Measurements from ENCODE around the gene MYH6. TPM values are rescaled to one million over a fixed set of nuclear protein-coding genes. Genes with fewer than 3 reads are reported as not detected.
"Not testable (repeated sequence)": the region's sequence is repeated elsewhere in the genome, so short reads cannot be mapped to it uniquely, and the experiment has no call there.

The MYH6 gene
- total RNA-seq (2014; rRNA removed; shearing (Covaris generic)) = not detected in 2 replicates

- DNase-seq (ENCODE audit: low spot score) = no peak
Observed at GRCh38 chr14:23407516-23408306, at the start of gene MYH6. TSS of gene MYH6 (minus strand) at chr14:23408273. CDS start at chr14:23407223, 1,050 bp downstream.

- not testable (repeated sequence) for DNase-seq (ENCODE audit: low spot score)
Observed at GRCh38 chr14:23456883-23457586, 49.0 kb upstream of the MYH6 start.

GRCh38 chr14:23454445-23454856 is 46.4 kb upstream of the MYH6 start:
- DNase-seq (ENCODE audit: low spot score) = no peak

- no peak for DNase-seq (ENCODE audit: low spot score)
Observed at GRCh38 chr14:23452237-23452636, 44.2 kb upstream of the MYH6 start.

GRCh38 chr14:23450379-23450778 is 42.3 kb upstream of the MYH6 start:
- no peak for DNase-seq (ENCODE audit: low spot score)

GRCh38 chr14:23449314-23449713 is 41.2 kb upstream of the MYH6 start:
- no peak for DNase-seq (ENCODE audit: low spot score)

GRCh38 chr14:23447361-23448350 is 39.6 kb upstream of the MYH6 start:
- DNase-seq (ENCODE audit: low spot score) = peak; percentile 60

- DNase-seq (ENCODE audit: low spot score) = no peak
Observed at GRCh38 chr14:23446291-23446851, 38.3 kb upstream of the MYH6 start.

- DNase-seq (ENCODE audit: low spot score) = no peak
Observed at GRCh38 chr14:23445773-23446172, 37.7 kb upstream of the MYH6 start.

GRCh38 chr14:23444314-23444713 is 36.2 kb upstream of the MYH6 start:
- no peak for DNase-seq (ENCODE audit: low spot score)

GRCh38 chr14:23443881-23444280 is 35.8 kb upstream of the MYH6 start:
- DNase-seq (ENCODE audit: low spot score) = no peak

- DNase-seq (ENCODE audit: low spot score) = no peak
Observed at GRCh38 chr14:23443411-23443812, 35.3 kb upstream of the MYH6 start.

GRCh38 chr14:23442721-23443356 is 34.8 kb upstream of the MYH6 start:
- DNase-seq (ENCODE audit: low spot score) = no peak

GRCh38 chr14:23441076-23441475 is 33.0 kb upstream of the MYH6 start:
- no peak for DNase-seq (ENCODE audit: low spot score)

GRCh38 chr14:23439107-23439835 is 31.2 kb upstream of the MYH6 start:
- DNase-seq (ENCODE audit: low spot score) = no peak

GRCh38 chr14:23438101-23438971 is 30.3 kb upstream of the MYH6 start:
- DNase-seq (ENCODE audit: low spot score) = no peak

- no peak for DNase-seq (ENCODE audit: low spot score)
Observed at GRCh38 chr14:23437133-23438100, 29.3 kb upstream of the MYH6 start.

Measured in HT-29 (cell line).